Measurements from ENCODE around the gene RPS8.

Gene RPS8

DNA sequence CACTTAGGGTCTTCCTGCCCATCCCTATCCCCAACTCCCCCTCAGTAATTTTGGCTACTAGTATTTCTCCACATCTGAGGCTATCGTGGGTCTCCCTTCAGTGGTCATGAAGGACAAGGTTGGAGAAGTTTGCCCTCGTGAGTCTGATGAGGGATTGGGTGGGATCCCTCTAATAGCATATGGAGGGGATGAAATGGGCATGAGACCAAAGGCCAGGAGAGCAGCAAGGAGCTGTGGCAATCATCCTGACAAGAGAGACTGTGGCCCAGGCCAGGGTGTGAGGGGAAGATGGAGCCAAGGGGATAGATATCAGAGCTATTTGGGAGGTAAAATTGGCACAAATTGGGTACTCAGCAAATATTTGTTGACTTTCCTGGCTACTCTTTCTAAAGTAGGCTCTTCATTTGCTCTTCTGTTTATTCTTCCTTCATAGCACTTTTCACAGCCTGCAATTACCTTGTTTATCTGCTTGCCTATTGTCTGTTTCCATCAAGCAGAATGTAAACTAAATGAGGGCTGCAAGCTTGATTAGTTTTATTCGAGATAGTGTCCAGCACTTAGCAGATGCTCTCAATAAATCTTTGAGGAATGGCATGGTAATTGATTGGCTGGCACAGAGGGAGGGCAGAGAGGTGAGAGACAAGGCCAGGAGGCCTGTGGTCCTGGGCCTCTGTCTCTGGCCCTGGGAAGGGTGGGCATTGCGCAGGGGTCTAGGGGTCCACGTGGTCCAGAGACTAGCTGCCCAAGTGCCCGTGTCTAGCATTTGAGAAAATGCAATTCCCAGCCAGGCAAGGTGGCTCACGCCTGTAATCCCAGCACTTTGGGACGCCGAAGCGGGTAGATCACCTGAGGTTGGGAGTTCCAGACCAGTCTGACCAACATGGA lies 23.4 kb downstream of the RPS8 start:
- no peak overlapping the region for H3K4me3 ChIP-seq (ENCODE audit: control insufficient read depth, low read depth, low read length)
- TF ChIP-seq, protein P1, sequence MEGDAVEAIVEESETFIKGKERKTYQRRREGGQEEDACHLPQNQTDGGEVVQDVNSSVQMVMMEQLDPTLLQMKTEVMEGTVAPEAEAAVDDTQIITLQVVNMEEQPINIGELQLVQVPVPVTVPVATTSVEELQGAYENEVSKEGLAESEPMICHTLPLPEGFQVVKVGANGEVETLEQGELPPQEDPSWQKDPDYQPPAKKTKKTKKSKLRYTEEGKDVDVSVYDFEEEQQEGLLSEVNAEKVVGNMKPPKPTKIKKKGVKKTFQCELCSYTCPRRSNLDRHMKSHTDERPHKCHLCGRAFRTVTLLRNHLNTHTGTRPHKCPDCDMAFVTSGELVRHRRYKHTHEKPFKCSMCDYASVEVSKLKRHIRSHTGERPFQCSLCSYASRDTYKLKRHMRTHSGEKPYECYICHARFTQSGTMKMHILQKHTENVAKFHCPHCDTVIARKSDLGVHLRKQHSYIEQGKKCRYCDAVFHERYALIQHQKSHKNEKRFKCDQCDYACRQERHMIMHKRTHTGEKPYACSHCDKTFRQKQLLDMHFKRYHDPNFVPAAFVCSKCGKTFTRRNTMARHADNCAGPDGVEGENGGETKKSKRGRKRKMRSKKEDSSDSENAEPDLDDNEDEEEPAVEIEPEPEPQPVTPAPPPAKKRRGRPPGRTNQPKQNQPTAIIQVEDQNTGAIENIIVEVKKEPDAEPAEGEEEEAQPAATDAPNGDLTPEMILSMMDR (conservative IDR thresholded peaks at IDR 0.05; ENCODE audit: control insufficient read depth, insufficient read depth, low read depth, low read length): no peak
- no peak for DNase-seq (ENCODE audit: low read depth)

DNA sequence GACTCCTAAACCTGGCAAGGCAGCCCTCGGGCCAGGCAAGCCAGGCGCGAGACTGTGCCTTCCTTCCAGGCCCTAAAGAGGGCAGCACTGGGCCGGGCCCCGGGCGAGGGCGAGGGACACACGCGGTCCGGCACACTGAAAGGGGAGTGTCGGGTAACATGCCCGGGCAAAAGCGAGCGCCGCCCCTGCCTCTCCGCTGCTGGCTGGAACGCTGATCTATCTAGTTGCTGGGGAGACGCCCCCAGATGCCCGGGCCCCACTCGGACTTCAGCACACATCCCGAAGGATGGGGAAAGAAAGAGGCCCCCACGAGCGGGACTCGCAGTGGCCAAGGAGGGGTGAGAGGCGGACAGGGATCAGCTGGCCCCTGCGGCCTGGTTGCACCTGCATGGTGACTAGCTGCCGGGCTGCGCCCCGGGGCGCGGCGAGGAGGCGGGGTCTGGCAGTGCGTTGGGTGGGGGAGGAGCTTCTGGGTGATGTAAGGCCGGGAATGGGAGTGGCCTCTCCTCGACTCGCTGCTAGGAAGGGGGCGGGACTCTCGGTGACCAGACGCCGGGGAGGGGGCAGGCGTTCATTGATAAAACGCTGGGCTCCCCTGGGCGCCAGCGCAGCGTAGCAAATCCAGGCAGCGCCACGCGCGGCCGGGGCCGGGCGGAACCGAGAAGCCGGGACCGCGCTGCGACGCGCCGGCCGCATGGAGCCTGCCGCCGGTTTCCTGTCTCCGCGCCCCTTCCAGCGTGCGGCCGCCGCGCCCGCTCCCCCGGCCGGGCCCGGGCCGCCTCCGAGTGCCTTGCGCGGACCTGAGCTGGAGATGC lies 24.6 kb downstream of the RPS8 start, which contains the start of gene PLK3:
Gene PLK3, plus strand, starts transcription at position 608 of the 815 bp plus-strand sequence. Its CDS starts 87 bp downstream, at position 695.
- TF ChIP-seq, protein P1 (conservative IDR thresholded peaks at IDR 0.05; ENCODE audit: control insufficient read depth, insufficient read depth, low read depth, low read length): peak; percentile 78
- H3K4me3 ChIP-seq (ENCODE audit: control insufficient read depth, low read depth, low read length): peak within 1 kb of the TSS; percentile 84
- DNase-seq (ENCODE audit: low read depth): peak; percentile 97

DNA sequence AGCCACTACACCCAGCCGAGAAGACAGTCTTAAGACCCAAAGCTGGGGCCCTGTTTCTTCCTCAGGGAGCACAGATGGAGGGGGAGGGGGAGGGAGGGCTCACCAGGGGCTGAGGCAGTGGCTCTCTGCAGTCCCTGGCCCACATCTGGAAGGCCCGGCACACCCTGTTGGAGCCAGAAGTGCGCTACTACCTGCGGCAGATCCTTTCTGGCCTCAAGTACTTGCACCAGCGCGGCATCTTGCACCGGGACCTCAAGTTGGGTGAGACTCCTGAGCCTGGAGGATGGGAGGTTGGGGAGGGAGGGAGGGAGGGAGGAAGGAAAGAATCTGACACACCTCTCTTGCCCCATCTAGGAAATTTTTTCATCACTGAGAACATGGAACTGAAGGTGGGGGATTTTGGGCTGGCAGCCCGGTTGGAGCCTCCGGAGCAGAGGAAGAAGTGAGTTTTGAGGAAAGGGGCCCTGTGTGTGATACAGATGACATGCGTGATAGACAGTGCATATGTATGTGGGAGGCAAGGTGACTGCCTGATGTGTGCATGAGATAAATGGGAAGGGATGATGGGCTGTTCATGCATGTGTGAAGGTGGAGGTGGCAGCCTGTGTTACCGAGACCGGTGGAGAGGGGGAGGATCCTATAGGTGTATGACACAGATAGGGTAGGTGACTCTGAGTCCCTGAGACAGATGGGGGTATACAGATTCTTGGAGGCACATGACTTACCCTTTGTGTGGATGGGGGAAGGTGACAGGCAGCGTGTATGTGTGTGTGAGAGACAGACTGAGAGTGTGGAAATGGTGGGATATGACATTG lies 26.4 kb downstream of the RPS8 start:
- no peak for DNase-seq (ENCODE audit: low read depth)
- TF ChIP-seq, protein P1 (conservative IDR thresholded peaks at IDR 0.05; ENCODE audit: control insufficient read depth, insufficient read depth, low read depth, low read length): no peak
- peak overlapping the region; percentile 84 for H3K4me3 ChIP-seq (ENCODE audit: control insufficient read depth, low read depth, low read length)

DNA sequence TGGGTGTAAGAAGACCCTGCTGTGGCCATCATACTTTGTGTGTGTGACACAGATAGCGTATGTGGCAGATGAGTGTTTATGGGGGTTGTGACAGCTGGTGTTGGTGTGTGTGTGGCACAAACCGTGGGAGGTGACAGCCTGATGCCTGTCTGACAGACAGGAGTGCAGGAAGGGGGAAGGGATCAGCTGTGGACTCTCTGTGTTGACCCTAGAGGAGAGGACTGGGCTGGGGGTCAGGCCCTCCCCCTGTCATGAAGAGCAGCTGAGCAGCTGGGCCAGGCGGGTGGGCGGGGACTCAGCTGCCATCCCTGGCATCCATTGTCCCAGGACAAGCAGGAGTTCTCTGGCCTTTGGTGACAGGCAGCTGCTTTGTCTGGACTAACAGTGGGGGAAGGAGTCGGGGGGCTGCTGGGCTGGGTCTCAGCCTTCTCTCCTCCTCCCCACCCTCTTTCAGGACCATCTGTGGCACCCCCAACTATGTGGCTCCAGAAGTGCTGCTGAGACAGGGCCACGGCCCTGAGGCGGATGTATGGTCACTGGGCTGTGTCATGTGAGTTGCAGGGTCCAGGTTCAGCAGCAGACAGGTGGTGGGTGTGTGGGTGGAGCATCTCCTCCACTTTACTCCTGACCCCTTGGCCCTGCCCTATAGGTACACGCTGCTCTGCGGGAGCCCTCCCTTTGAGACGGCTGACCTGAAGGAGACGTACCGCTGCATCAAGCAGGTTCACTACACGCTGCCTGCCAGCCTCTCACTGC lies 27.1 kb downstream of the RPS8 start:
- DNase-seq (ENCODE audit: low read depth): no peak
- H3K4me3 ChIP-seq (ENCODE audit: control insufficient read depth, low read depth, low read length): peak overlapping the region; percentile 84
- TF ChIP-seq, protein P1 (conservative IDR thresholded peaks at IDR 0.05; ENCODE audit: control insufficient read depth, insufficient read depth, low read depth, low read length): no peak

DNA sequence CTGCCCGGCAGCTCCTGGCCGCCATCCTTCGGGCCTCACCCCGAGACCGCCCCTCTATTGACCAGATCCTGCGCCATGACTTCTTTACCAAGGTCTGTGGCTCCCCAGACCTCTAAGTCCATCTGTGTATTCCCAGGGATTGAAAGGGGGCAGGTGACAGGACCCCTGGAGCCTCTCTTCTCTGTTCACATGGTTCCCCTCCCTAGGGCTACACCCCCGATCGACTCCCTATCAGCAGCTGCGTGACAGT lies 27.6 kb downstream of the RPS8 start:
- TF ChIP-seq, protein P1 (conservative IDR thresholded peaks at IDR 0.05; ENCODE audit: control insufficient read depth, insufficient read depth, low read depth, low read length): no peak
- peak overlapping the region; percentile 4 for H3K4me3 ChIP-seq (ENCODE audit: control insufficient read depth, low read depth, low read length)
- no peak for DNase-seq (ENCODE audit: low read depth)
